ENCODE measurements around the gene CEP85L.

DNA sequence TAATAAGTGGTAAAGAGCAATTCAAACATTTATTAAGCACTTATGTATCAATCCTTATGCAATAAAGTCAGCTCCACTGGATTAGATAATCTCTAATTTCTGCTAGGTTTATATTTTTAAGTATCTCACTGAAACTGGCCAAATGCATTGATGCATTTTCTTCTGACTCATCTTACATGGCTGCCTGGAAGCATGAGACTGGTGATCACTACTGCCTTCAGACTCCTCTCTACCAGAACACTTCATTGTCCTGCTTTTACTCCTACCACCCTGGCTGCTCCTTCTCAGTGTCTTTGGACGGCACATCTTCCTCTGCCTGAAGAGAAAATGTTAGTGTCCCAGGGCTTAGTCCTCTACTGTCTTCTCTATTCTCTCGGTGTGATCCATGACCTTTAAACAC is 7.4 kb downstream of the CEP85L start:
- TF ChIP-seq, protein P1, sequence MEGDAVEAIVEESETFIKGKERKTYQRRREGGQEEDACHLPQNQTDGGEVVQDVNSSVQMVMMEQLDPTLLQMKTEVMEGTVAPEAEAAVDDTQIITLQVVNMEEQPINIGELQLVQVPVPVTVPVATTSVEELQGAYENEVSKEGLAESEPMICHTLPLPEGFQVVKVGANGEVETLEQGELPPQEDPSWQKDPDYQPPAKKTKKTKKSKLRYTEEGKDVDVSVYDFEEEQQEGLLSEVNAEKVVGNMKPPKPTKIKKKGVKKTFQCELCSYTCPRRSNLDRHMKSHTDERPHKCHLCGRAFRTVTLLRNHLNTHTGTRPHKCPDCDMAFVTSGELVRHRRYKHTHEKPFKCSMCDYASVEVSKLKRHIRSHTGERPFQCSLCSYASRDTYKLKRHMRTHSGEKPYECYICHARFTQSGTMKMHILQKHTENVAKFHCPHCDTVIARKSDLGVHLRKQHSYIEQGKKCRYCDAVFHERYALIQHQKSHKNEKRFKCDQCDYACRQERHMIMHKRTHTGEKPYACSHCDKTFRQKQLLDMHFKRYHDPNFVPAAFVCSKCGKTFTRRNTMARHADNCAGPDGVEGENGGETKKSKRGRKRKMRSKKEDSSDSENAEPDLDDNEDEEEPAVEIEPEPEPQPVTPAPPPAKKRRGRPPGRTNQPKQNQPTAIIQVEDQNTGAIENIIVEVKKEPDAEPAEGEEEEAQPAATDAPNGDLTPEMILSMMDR (IDR thresholded peaks at IDR 0.05; ENCODE audit: low read depth, low read length), result no peak
- no peak for TF ChIP-seq POLR2A (IDR thresholded peaks at IDR 0.05; ENCODE audit: extremely low read depth, insufficient read length)
- no peak for TF ChIP-seq MYC (IDR thresholded peaks at IDR 0.05; ENCODE audit: low read depth, low read length)
